ENCODE data around the gene KRTAP23-1. TPM values are rescaled to one million over a fixed set of nuclear protein-coding genes. Genes with fewer than 3 reads are reported as not detected.

The KRTAP23-1 gene
- total and polyA plus RNA-seq, 4 donors, result not detected

DNA sequence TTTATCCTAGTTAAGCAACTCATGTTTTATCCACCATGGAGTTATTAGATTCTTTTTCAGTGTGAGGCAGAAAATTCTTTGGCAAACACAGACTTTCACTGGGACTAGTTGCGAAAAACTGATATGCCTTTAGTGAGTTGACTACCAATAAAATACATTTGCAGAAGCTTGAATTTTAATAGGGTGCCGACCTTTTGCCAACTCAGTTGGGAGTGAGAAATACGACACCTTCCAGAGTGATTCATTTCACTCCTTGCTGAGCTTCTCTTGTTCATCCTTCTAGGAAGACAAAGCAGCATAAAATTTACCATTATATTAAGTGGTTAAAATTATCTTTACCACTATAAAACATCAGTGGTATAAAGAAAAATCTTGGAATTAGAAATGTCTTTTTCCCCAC is 1.2 kb upstream of the KRTAP23-1 start:
- no peak for TF ChIP-seq HNF4A (conservative IDR thresholded peaks at IDR 0.05)
- TF ChIP-seq NR2F2 (IDR thresholded peaks at IDR 0.05), result no peak
- TF ChIP-seq RAD21 (IDR thresholded peaks at IDR 0.05), result no peak
- TF ChIP-seq HNF4G (IDR thresholded peaks at IDR 0.05), result no peak
- TF ChIP-seq GABPA (IDR thresholded peaks at IDR 0.05 in 1 of 2, conservative IDR thresholded peaks at IDR 0.05 in 1 of 2), result no peak
- TF ChIP-seq, protein P1, sequence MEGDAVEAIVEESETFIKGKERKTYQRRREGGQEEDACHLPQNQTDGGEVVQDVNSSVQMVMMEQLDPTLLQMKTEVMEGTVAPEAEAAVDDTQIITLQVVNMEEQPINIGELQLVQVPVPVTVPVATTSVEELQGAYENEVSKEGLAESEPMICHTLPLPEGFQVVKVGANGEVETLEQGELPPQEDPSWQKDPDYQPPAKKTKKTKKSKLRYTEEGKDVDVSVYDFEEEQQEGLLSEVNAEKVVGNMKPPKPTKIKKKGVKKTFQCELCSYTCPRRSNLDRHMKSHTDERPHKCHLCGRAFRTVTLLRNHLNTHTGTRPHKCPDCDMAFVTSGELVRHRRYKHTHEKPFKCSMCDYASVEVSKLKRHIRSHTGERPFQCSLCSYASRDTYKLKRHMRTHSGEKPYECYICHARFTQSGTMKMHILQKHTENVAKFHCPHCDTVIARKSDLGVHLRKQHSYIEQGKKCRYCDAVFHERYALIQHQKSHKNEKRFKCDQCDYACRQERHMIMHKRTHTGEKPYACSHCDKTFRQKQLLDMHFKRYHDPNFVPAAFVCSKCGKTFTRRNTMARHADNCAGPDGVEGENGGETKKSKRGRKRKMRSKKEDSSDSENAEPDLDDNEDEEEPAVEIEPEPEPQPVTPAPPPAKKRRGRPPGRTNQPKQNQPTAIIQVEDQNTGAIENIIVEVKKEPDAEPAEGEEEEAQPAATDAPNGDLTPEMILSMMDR (IDR thresholded peaks at IDR 0.05; ENCODE audit: low read depth, low read length, missing input control), result no peak
- TF ChIP-seq, protein P2, sequence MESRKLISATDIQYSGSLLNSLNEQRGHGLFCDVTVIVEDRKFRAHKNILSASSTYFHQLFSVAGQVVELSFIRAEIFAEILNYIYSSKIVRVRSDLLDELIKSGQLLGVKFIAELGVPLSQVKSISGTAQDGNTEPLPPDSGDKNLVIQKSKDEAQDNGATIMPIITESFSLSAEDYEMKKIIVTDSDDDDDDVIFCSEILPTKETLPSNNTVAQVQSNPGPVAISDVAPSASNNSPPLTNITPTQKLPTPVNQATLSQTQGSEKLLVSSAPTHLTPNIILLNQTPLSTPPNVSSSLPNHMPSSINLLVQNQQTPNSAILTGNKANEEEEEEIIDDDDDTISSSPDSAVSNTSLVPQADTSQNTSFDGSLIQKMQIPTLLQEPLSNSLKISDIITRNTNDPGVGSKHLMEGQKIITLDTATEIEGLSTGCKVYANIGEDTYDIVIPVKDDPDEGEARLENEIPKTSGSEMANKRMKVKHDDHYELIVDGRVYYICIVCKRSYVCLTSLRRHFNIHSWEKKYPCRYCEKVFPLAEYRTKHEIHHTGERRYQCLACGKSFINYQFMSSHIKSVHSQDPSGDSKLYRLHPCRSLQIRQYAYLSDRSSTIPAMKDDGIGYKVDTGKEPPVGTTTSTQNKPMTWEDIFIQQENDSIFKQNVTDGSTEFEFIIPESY (IDR thresholded peaks at IDR 0.05), result no peak
- no peak for TF ChIP-seq EGR1 (IDR thresholded peaks at IDR 0.05; ENCODE audit: low read depth in 2 of 2)
- H3K27ac ChIP-seq (ENCODE audit: low read depth in 1 of 2, low read length in 2 of 2), result no peak overlapping the region

DNA sequence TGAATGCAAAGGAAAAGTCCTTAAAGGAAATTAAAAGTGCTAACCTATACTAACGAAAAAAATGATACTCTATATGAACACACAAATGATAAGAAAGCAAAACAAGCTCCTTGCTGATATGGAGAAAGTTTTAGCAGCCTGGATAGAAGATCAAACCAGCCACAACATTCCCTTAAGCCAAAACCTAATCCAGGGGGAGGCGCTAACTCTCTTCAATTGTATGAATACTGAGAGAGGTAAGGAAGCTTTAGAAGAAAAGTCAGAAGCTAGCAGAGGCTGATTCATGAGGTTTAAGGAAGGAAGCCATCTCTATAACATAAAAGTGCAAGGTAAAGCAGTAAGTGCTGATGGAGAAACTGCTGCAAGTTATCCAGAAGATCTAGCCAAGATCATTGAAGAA is 3.4 kb downstream of the KRTAP23-1 start:
- Histone ChIP-seq H3K4me1 (ENCODE audit: control insufficient read depth in 4 of 4, insufficient read depth in 4 of 4, low read length in 3 of 4) (no peaks in the 10 kb centered on the region), H3K9me3 (ENCODE audit: control insufficient read depth in 4 of 4, low read length in 3 of 4) (peaks cover 0 to 2% (median 0%) of the 10 kb centered on the region in 4 donors), H3K9ac (ENCODE audit: low read depth in 1 of 2, low read length in 2 of 2) (no peak overlapping the region), H3K36me3 (ENCODE audit: control insufficient read depth in 4 of 4, insufficient read depth in 3 of 4, low read depth in 1 of 4, low read length in 3 of 4) (no peaks in the 10 kb centered on the region), H3K4me3 (ENCODE audit: low read depth in 1 of 3, low read length in 3 of 3) (no peak overlapping the region), H3K27ac (ENCODE audit: low read depth in 1 of 2, low read length in 2 of 2) (no peak overlapping the region), H3K27me3 (ENCODE audit: control insufficient read depth in 4 of 4, insufficient read depth in 4 of 4, low read length in 3 of 4) (peaks cover 0 to 3% (median 0%) of the 10 kb centered on the region in 4 donors)
- TF ChIP-seq FOXA2 (IDR thresholded peaks at IDR 0.05) (no peak), YY1 (IDR thresholded peaks at IDR 0.05) (no peak), SP1 (IDR thresholded peaks at IDR 0.05) (no peak), NR2F2 (IDR thresholded peaks at IDR 0.05) (no peak), JUND (IDR thresholded peaks at IDR 0.05) (no peak), HNF4G (IDR thresholded peaks at IDR 0.05) (no peak), FOXA1 (IDR thresholded peaks at IDR 0.05) (no peak), HNF4A (conservative IDR thresholded peaks at IDR 0.05) (no peak), EGR1 (IDR thresholded peaks at IDR 0.05; ENCODE audit: low read depth in 2 of 2) (no peak), RAD21 (IDR thresholded peaks at IDR 0.05) (no peak), GABPA (IDR thresholded peaks at IDR 0.05 in 1 of 2, conservative IDR thresholded peaks at IDR 0.05 in 1 of 2) (no peak), RXRA (IDR thresholded peaks at IDR 0.05) (no peak), TAF1 (conservative IDR thresholded peaks at IDR 0.05) (no peak)
- TF ChIP-seq, protein P3, sequence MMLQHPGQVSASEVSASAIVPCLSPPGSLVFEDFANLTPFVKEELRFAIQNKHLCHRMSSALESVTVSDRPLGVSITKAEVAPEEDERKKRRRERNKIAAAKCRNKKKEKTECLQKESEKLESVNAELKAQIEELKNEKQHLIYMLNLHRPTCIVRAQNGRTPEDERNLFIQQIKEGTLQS (IDR thresholded peaks at IDR 0.05), result no peak
- TF ChIP-seq, protein P2 (IDR thresholded peaks at IDR 0.05), result no peak
- TF ChIP-seq, protein P1 (IDR thresholded peaks at IDR 0.05; ENCODE audit: low read depth, low read length, missing input control), result no peak
- TF ChIP-seq, protein P4, sequence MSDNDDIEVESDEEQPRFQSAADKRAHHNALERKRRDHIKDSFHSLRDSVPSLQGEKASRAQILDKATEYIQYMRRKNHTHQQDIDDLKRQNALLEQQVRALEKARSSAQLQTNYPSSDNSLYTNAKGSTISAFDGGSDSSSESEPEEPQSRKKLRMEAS (IDR thresholded peaks at IDR 0.05), result no peak
- TF ChIP-seq, protein P5, sequence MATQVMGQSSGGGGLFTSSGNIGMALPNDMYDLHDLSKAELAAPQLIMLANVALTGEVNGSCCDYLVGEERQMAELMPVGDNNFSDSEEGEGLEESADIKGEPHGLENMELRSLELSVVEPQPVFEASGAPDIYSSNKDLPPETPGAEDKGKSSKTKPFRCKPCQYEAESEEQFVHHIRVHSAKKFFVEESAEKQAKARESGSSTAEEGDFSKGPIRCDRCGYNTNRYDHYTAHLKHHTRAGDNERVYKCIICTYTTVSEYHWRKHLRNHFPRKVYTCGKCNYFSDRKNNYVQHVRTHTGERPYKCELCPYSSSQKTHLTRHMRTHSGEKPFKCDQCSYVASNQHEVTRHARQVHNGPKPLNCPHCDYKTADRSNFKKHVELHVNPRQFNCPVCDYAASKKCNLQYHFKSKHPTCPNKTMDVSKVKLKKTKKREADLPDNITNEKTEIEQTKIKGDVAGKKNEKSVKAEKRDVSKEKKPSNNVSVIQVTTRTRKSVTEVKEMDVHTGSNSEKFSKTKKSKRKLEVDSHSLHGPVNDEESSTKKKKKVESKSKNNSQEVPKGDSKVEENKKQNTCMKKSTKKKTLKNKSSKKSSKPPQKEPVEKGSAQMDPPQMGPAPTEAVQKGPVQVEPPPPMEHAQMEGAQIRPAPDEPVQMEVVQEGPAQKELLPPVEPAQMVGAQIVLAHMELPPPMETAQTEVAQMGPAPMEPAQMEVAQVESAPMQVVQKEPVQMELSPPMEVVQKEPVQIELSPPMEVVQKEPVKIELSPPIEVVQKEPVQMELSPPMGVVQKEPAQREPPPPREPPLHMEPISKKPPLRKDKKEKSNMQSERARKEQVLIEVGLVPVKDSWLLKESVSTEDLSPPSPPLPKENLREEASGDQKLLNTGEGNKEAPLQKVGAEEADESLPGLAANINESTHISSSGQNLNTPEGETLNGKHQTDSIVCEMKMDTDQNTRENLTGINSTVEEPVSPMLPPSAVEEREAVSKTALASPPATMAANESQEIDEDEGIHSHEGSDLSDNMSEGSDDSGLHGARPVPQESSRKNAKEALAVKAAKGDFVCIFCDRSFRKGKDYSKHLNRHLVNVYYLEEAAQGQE (IDR thresholded peaks at IDR 0.05), result no peak
- no peak for DNase-seq (ENCODE audit: low spot score)
- WGBS, result 70% methylated on average over 2 of the region's 2 CpGs

More for the DNA sequence above, 1.2 kb upstream of the KRTAP23-1 start:
- Histone ChIP-seq H3K9me3 (ENCODE audit: control insufficient read depth in 4 of 4, low read length in 3 of 4) (peaks cover 0 to 2% (median 0%) of the 10 kb centered on the region in 4 donors), H3K36me3 (ENCODE audit: control insufficient read depth in 4 of 4, insufficient read depth in 3 of 4, low read depth in 1 of 4, low read length in 3 of 4) (no peaks in the 10 kb centered on the region), H3K9ac (ENCODE audit: low read depth in 1 of 2, low read length in 2 of 2) (no peak overlapping the region), H3K4me1 (ENCODE audit: control insufficient read depth in 4 of 4, insufficient read depth in 4 of 4, low read length in 3 of 4) (no peaks in the 10 kb centered on the region), H3K4me3 (ENCODE audit: low read depth in 1 of 3, low read length in 3 of 3) (no peak overlapping the region), H3K27me3 (ENCODE audit: control insufficient read depth in 4 of 4, insufficient read depth in 4 of 4, low read length in 3 of 4) (peaks cover 0 to 3% (median 0%) of the 10 kb centered on the region in 4 donors)
- no peak for DNase-seq (ENCODE audit: low spot score)
- 49% methylated on average over 3 of the region's 3 CpGs for whole genome bisulfite sequencing
